NOMO-1 treated with DMSO at 0.1 percent for 48 hours (cell line): ENCODE data around the gene MRPL4.

Experiments
- DNase-seq: peaks from one replicate; lab custom pipeline; 2025; ENCODE audit not compliant: unreplicated experiment; lab: John Stamatoyannopoulos, UW

The MRPL4 gene

GRCh38 chr19:10286803-10287737 is 35.1 kb downstream of the MRPL4 start, which contains the start of gene ICAM4:
Gene ICAM4 (plus strand): TSS chr19:10286955. CDS start chr19:10287013, 58 bp downstream.
- peak; percentile 60 for DNase-seq

GRCh38 chr19:10288662-10289166 is 36.7 kb downstream of the MRPL4 start:
- DNase-seq, result no peak

- peak; percentile 21 for DNase-seq
These were observed 37.3 kb downstream of the MRPL4 start for GRCh38 chr19:10289167-10289835.

- DNase-seq, result no peak
These were observed 37.9 kb downstream of the MRPL4 start, which contains the start of gene ICAM5 for GRCh38 chr19:10289836-10290356. Gene ICAM5 (plus strand): TSS chr19:10289952. CDS start chr19:10290044, 92 bp downstream.

- no peak for DNase-seq
These were observed 38.4 kb downstream of the MRPL4 start for GRCh38 chr19:10290357-10290875.

- peak; percentile 28 for DNase-seq
These were observed 39.0 kb downstream of the MRPL4 start for GRCh38 chr19:10290876-10291553.

- no peak for DNase-seq
These were observed 39.7 kb downstream of the MRPL4 start for GRCh38 chr19:10291554-10292205.

- peak; percentile 30 for DNase-seq
These were observed 40.3 kb downstream of the MRPL4 start for GRCh38 chr19:10292206-10292788.

- no peak for DNase-seq
These were observed 41.0 kb downstream of the MRPL4 start for GRCh38 chr19:10292789-10293636.

- no peak for DNase-seq
These were observed 41.8 kb downstream of the MRPL4 start for GRCh38 chr19:10293637-10294367.

- DNase-seq, result no peak
These were observed 42.3 kb downstream of the MRPL4 start for GRCh38 chr19:10294368-10294697.

GRCh38 chr19:10295305-10295846 is 43.4 kb downstream of the MRPL4 start:
- DNase-seq, result peak; percentile 52

GRCh38 chr19:10295847-10296591 is 44.0 kb downstream of the MRPL4 start:
- no peak for DNase-seq

- peak; percentile 28 for DNase-seq
These were observed 47.8 kb downstream of the MRPL4 start for GRCh38 chr19:10299545-10300458.

- DNase-seq, result peak; percentile 18
These were observed 53.3 kb downstream of the MRPL4 start for GRCh38 chr19:10305139-10305806.

- no peak for DNase-seq
These were observed 54.3 kb downstream of the MRPL4 start for GRCh38 chr19:10306327-10306726.
